IMR-90 (cell line): Measurements from ENCODE around the gene AUTS2. TPM values are rescaled to one million over a fixed set of nuclear protein-coding genes. Genes with fewer than 3 reads are reported as not detected.

ENCODE experiments used
- ATAC-seq: fragments of 200-7000 bp; cut with Tn5 transposase; 2 replicates; pipeline ENCODE4 v1.9.1; 2020; ENCODE audit warnings: low read depth, mild to moderate bottlenecking, moderate library complexity
- BruUV-seq: library from RNA; stranded (reverse); fragments of 400-500 nt; replicated peaks from 2 replicates; lab custom pipeline; 2021; lab: Mats Ljungman, UMichigan
- CTCF ChIA-PET: fragments of 300-600 bp; formaldehyde crosslinking; extraction: SDS; loops from one replicate; lab custom pipeline; 2021; ENCODE audit warnings: antibody characterized with exemption; lab: Yijun Ruan, JAX
- POLR2A ChIA-PET: fragments of 300-600 bp; sonication (Branson Sonifier 250); formaldehyde crosslinking; loops from one replicate; lab custom pipeline; 2022; ENCODE audit warnings: antibody characterized with exemption; ENCODE audit not compliant: unreplicated experiment; lab: Charles Lee
- DNase-seq: peaks from one replicate; pipeline ENCODE4 v3.0.0; 2013
- H2AFZ ChIP-seq: replicated peaks from 2 replicates; pipeline ENCODE3; 2013; ENCODE audit warnings: low read length, mild to moderate bottlenecking; ENCODE audit not compliant: poor library complexity
- H2AK5ac ChIP-seq: 2 replicates; pipeline ENCODE4 v1.6.1; 2013; ENCODE audit warnings: low read depth, low read length, inconsistent platforms
- H2AK9ac ChIP-seq: replicated peaks from 2 replicates; pipeline ENCODE3; 2013; ENCODE audit warnings: mild to moderate bottlenecking, low read depth, low read length, moderate library complexity; ENCODE audit not compliant: poor library complexity
- H2BK120ac ChIP-seq: 2 replicates; pipeline ENCODE4 v1.6.1; 2013; ENCODE audit warnings: low read depth, low read length, inconsistent platforms
- H2BK15ac ChIP-seq: 3 replicates; pipeline ENCODE4 v1.6.1; 2013; ENCODE audit warnings: low read depth, low read length, inconsistent platforms
- H2BK20ac ChIP-seq: 2 replicates; pipeline ENCODE4 v1.6.1; 2013; ENCODE audit warnings: low read depth, mild to moderate bottlenecking, inconsistent platforms, low read length, moderate library complexity
- H2BK5ac ChIP-seq: 2 replicates; pipeline ENCODE4 v1.6.1; 2013; ENCODE audit warnings: mild to moderate bottlenecking, low read depth, low read length, inconsistent platforms; ENCODE audit not compliant: poor library complexity, severe bottlenecking
- H3K14ac ChIP-seq: replicated peaks from 2 replicates; pipeline ENCODE4 v1.6.1; 2013; ENCODE audit warnings: low read depth, low read length, inconsistent platforms
- H3K18ac ChIP-seq: 2 replicates; pipeline ENCODE4 v1.6.1; 2013; ENCODE audit warnings: low read depth, low read length, control low read depth
- H3K23ac ChIP-seq: 2 replicates; pipeline ENCODE4 v1.6.1; 2013; ENCODE audit warnings: low read depth, low read length, inconsistent platforms
- H3K27ac ChIP-seq: 2 replicates; pipeline ENCODE4 v1.5.1; 2013; ENCODE audit warnings: mild to moderate bottlenecking, control low read depth, low read length; ENCODE audit not compliant: insufficient read depth
- H3K27me3 ChIP-seq: 2 replicates; pipeline ENCODE4 v1.6.1; 2013; ENCODE audit warnings: low read length; ENCODE audit not compliant: control insufficient read depth, insufficient read depth
- H3K36me3 ChIP-seq: 2 replicates; pipeline ENCODE4 v1.6.1; 2013; ENCODE audit warnings: low read length, mixed read lengths; ENCODE audit not compliant: control insufficient read depth, insufficient read depth
- H3K4ac ChIP-seq: 2 replicates; pipeline ENCODE4 v1.6.1; 2013; ENCODE audit warnings: low read depth, low read length, inconsistent platforms
- H3K4me1 ChIP-seq: 2 replicates; pipeline ENCODE4 v1.6.1; 2013; ENCODE audit warnings: low read length, mixed read lengths; ENCODE audit not compliant: control insufficient read depth, insufficient read depth
- H3K4me2 ChIP-seq: 2 replicates; pipeline ENCODE4 v1.6.1; 2013; ENCODE audit warnings: low read depth, mild to moderate bottlenecking, control low read depth, low read length, moderate library complexity
- H3K4me3 ChIP-seq: 2 replicates; pipeline ENCODE4 v1.5.1; 2013; ENCODE audit warnings: low read depth, mild to moderate bottlenecking, control low read depth, low read length, moderate library complexity; ENCODE audit not compliant: insufficient read depth
- H3K56ac ChIP-seq: 2 replicates; pipeline ENCODE4 v1.6.1; 2013; ENCODE audit warnings: low read length, inconsistent platforms; ENCODE audit not compliant: insufficient read depth; ENCODE audit errors: extremely low read depth
- H3K79me1 ChIP-seq, 2 experiments: 2 replicates each; pipeline ENCODE4 v1.6.1; 2013; ENCODE audit warnings: low read length in 2 of 2, inconsistent platforms in 1 of 2, low read depth in 1 of 2
- H3K9ac ChIP-seq: 2 replicates; pipeline ENCODE4 v1.6.1; 2013; ENCODE audit warnings: low read depth, low read length, control low read depth
- H3K9me1 ChIP-seq: 2 replicates; pipeline ENCODE4 v1.6.1; 2013; ENCODE audit warnings: low read length, inconsistent platforms; ENCODE audit not compliant: insufficient read depth
- H3K9me3 ChIP-seq: 2 replicates; pipeline ENCODE4 v1.6.1; 2013; ENCODE audit warnings: low read length; ENCODE audit not compliant: control insufficient read depth, insufficient read depth
- H4K20me1 ChIP-seq: 2 replicates; pipeline ENCODE4 v1.6.1; 2013; ENCODE audit warnings: low read length, inconsistent platforms; ENCODE audit not compliant: insufficient read depth
- H4K5ac ChIP-seq: 2 replicates; pipeline ENCODE4 v1.6.1; 2013; ENCODE audit warnings: mild to moderate bottlenecking, low read depth, low read length, control low read depth
- H4K8ac ChIP-seq, 2 experiments: 2 replicates each; pipeline ENCODE4 v1.6.1; 2013; ENCODE audit warnings: low read depth in 2 of 2, low read length in 2 of 2, control low read depth in 1 of 2, inconsistent platforms in 1 of 2
- H4K91ac ChIP-seq: 2 replicates; pipeline ENCODE4 v1.6.1; 2013; ENCODE audit warnings: low read depth, low read length, inconsistent platforms; ENCODE audit not compliant: insufficient read depth
- BHLHE40 ChIP-seq: fragments of 150-350 bp; IDR thresholded peaks from 2 replicates; pipeline ENCODE4 v1.6.1; 2016; ENCODE audit warnings: mild to moderate bottlenecking, low read depth, low read length
- CEBPB ChIP-seq: IDR thresholded peaks from 2 replicates; pipeline ENCODE4 v1.6.1; 2012; ENCODE audit warnings: low read depth, low read length, improper control_type of control experiment
- CHD1 ChIP-seq: IDR thresholded peaks from 2 replicates; pipeline ENCODE4 v1.6.1; 2012; ENCODE audit warnings: low read depth, low read length, improper control_type of control experiment
- CTCF ChIP-seq: conservative IDR thresholded peaks from 2 replicates; pipeline ENCODE4 v1.5.1; 2012; ENCODE audit warnings: mild to moderate bottlenecking, low read depth, low read length, improper control_type of control experiment
- ELK1 ChIP-seq: fragments of 150-350 bp; IDR thresholded peaks from 2 replicates; pipeline ENCODE4 v1.6.1; 2016; ENCODE audit warnings: low read depth, mild to moderate bottlenecking, low read length, moderate library complexity, borderline replicate concordance
- FOS ChIP-seq: fragments of 150-350 bp; IDR thresholded peaks from 2 replicates; pipeline ENCODE4 v1.6.1; 2016; ENCODE audit warnings: low read depth, low read length
- MAFK ChIP-seq: IDR thresholded peaks from 2 replicates; pipeline ENCODE4 v1.6.1; 2012; ENCODE audit warnings: low read depth, low read length, improper control_type of control experiment
- MAZ ChIP-seq: IDR thresholded peaks from 2 replicates; pipeline ENCODE4 v1.6.1; 2012; ENCODE audit warnings: low read depth, mild to moderate bottlenecking, low read length, improper control_type of control experiment, moderate library complexity, borderline replicate concordance
- MXI1 ChIP-seq: IDR thresholded peaks from 2 replicates; pipeline ENCODE4 v1.6.1; 2012; ENCODE audit warnings: low read depth, mild to moderate bottlenecking, low read length, moderate library complexity, borderline replicate concordance
- NFE2L2 ChIP-seq: fragments of 150-350 bp; IDR thresholded peaks from 2 replicates; pipeline ENCODE4 v1.6.1; 2016; ENCODE audit warnings: low read depth, mild to moderate bottlenecking, low read length
- POLR2A ChIP-seq: IDR thresholded peaks from 2 replicates; pipeline ENCODE4 v1.6.1; 2012; ENCODE audit warnings: mild to moderate bottlenecking, low read depth, low read length
- RAD21 ChIP-seq: IDR thresholded peaks from 2 replicates; pipeline ENCODE4 v1.6.1; 2012; ENCODE audit warnings: low read length, improper control_type of control experiment
- SMC3 ChIP-seq: fragments of 150-350 bp; IDR thresholded peaks from 2 replicates; pipeline ENCODE4 v1.6.1; 2016; ENCODE audit warnings: low read depth, mild to moderate bottlenecking, antibody characterized with exemption, low read length, moderate library complexity
- WGBS, 2 experiments: methylation state at CpG; one replicate each; pipeline versions ENCODE4 v1.1.5 to v1.1.7; 2013; ENCODE audit warnings: missing lambda C conversion rate in 2 of 2; ENCODE audit not compliant: insufficient read length in 1 of 2; ENCODE audit errors: extremely low coverage in 2 of 2; 5-methylcytosine and 5-hydroxymethylcytosine counted together
- dilution Hi-C: fragments of 300-500 bp; cut with HindIII; formaldehyde crosslinking; loops from one replicate; pipeline ENCODE4 v1.14.3; 2018; ENCODE audit warnings: low sequenced_read_pairs; ENCODE audit not compliant: unreplicated experiment
- in situ Hi-C: fragments of 300-500 bp; cut with MboI; formaldehyde crosslinking; loops from 3 replicates; pipeline ENCODE4 v1.14.3; 2019; ENCODE audit warnings: low sequenced_read_pairs, inconsistent platforms, mixed read lengths
- intact Hi-C: fragments of 100-400 bp; cut with micrococcal nuclease; formaldehyde crosslinking; loops from 2 replicates; pipeline ENCODE4 v1.10.0; 2022
- polyA plus RNA-seq, 3 experiments: library from polyadenylated mRNA; depleted of rRNA; stranded (reverse); fragments of >200 nt; gene quantifications; 2 replicates each; pipeline ENCODE4 v1.2.3, GENCODE V29; 2012; ENCODE audit warnings: low replicate concordance in 1 of 3
- total RNA-seq: library from RNA; depleted of rRNA; stranded (reverse); fragments of >200 nt; gene quantifications from 2 replicates; pipeline ENCODE4 v1.2.3, GENCODE V29; 2012

AUTS2 gene
- total and polyA plus RNA-seq, 2 of the 4 experiments (the other 2 are of a cell fraction): 0.90 to 3.0 TPM

- BruUV-seq: no TSS peak
- intact Hi-C loops (no loop called here), dilution Hi-C loops (no loop called here), in situ Hi-C loops (no loop called here)
- no peaks in the 10 kb centered on the region for H3K9me3 ChIP-seq
- no peak overlapping the region for H3K9ac ChIP-seq
- no peak overlapping the region for H2AFZ ChIP-seq
- no peak overlapping the region for H3K14ac ChIP-seq
- H2BK120ac ChIP-seq: no peak overlapping the region
- H3K36me3 ChIP-seq: no peaks in the 10 kb centered on the region
- H2BK20ac ChIP-seq: no peak overlapping the region
- H3K4ac ChIP-seq: no peak overlapping the region
- POLR2A ChIA-PET: no interaction called here
- ATAC-seq: no peak
- no peak overlapping the region for H3K56ac ChIP-seq
- no peak overlapping the region for H3K4me2 ChIP-seq
- H4K91ac ChIP-seq: no peak overlapping the region
- CTCF ChIA-PET: no interaction called here
- H3K27ac ChIP-seq: no peak overlapping the region
- H3K4me1 ChIP-seq: no peaks in the 10 kb centered on the region
- no peak overlapping the region for H4K5ac ChIP-seq
- no peak overlapping the region for H3K4me3 ChIP-seq
- H3K79me1 ChIP-seq: no peaks in the 10 kb centered on the region
- H2BK5ac ChIP-seq: no peak overlapping the region
- WGBS, 2 experiments: no CpG with 5 or more reads among the region's 3 CpGs
- TF ChIP-seq NFE2L2: no peak
- no peak for TF ChIP-seq CTCF
- no peak for TF ChIP-seq CEBPB
- no peak for TF ChIP-seq MAFK
- TF ChIP-seq FOS: no peak
- no peak for TF ChIP-seq MAZ
- no peak for TF ChIP-seq MXI1
- TF ChIP-seq BHLHE40: no peak
- TF ChIP-seq ELK1: no peak
- no peak for TF ChIP-seq POLR2A
- no peak for TF ChIP-seq RAD21
- no peak for TF ChIP-seq CHD1
- TF ChIP-seq SMC3: no peak
- H3K23ac ChIP-seq: no peak overlapping the region
- H2AK9ac ChIP-seq: no peak overlapping the region
- no peaks in the 10 kb centered on the region for H3K9me1 ChIP-seq
- H4K8ac ChIP-seq: no peak overlapping the region
- no peak overlapping the region for H3K18ac ChIP-seq
- no peaks in the 10 kb centered on the region for H3K27me3 ChIP-seq
- H2AK5ac ChIP-seq: no peak overlapping the region
- no peak for DNase-seq
- H2BK15ac ChIP-seq: no peak overlapping the region
- no peaks in the 10 kb centered on the region for H4K20me1 ChIP-seq
These were observed 449.7 kb downstream of the AUTS2 start for GRCh38 chr7:70047891-70048448.
